Hepatocyte (in vitro differentiated cells): Measurements from ENCODE around the gene MAP4K2.

ENCODE experiments used
- EZH2 ChIP-seq: fragments of 200-600 bp; sonication (generic); IDR thresholded peaks from 2 replicates; pipeline ENCODE4 v1.6.1; 2016; ENCODE audit warnings: antibody characterized with exemption, mild to moderate bottlenecking, borderline replicate concordance
- EZH2phosphoT487 ChIP-seq: fragments of 200-600 bp; sonication (generic); IDR thresholded peaks from one replicate; pipeline ENCODE4 v1.6.1; 2018; ENCODE audit warnings: antibody characterized with exemption, mild to moderate bottlenecking, low read depth, moderate library complexity; ENCODE audit not compliant: unreplicated experiment, severe bottlenecking
- TF ChIP-seq, protein P1 (sequence below): fragments of 200-600 bp; sonication (generic); IDR thresholded peaks from 2 replicates; pipeline ENCODE4 v1.5.1; 2016; ENCODE audit warnings: antibody characterized with exemption, mild to moderate bottlenecking; ENCODE audit not compliant: poor library complexity

DNA sequence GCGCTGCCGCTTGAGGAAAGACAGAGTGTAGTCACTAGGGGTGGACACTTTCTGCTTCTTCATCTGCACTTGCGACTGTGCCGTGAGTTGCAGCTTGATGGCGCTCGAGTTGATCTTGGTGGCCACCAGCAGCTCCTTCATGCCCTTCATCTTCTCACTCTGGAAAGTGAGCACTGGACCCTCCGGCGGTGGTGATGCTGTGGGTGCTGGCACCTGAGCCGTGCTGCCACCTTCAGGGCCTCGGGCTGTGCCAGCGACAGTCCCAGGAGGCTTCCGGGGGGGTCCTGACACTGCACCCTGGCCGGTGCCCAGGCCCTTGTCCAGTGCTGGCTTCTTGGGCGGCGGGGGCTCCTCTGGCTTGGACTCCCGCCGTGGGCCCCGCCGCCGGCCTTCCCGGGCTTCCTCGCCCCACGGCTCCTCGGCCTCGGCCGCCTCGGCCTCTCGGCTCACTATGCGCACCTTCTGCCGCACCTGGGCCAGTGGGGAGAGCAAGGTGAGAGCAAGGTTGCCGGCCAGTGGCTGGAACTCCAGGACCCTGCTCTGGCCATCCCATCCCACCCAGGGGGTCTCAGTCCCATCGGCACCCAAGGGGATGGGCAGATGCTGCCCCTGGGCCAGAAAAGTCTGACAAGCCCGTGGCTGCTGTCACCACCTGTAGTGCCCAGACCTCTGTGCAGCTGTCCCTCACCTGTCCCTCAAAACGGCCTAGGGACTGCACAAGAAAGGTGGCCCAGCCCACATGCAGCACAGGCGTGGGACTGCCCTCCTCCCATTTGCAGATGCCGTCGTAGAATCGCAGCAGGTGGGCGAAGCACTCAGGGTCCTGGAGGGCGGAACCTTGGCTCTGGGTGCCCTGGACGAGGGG is 1.6 kb upstream of the MAP4K2 start:
- TF ChIP-seq, protein P1, sequence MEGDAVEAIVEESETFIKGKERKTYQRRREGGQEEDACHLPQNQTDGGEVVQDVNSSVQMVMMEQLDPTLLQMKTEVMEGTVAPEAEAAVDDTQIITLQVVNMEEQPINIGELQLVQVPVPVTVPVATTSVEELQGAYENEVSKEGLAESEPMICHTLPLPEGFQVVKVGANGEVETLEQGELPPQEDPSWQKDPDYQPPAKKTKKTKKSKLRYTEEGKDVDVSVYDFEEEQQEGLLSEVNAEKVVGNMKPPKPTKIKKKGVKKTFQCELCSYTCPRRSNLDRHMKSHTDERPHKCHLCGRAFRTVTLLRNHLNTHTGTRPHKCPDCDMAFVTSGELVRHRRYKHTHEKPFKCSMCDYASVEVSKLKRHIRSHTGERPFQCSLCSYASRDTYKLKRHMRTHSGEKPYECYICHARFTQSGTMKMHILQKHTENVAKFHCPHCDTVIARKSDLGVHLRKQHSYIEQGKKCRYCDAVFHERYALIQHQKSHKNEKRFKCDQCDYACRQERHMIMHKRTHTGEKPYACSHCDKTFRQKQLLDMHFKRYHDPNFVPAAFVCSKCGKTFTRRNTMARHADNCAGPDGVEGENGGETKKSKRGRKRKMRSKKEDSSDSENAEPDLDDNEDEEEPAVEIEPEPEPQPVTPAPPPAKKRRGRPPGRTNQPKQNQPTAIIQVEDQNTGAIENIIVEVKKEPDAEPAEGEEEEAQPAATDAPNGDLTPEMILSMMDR = no peak
- no peak for TF ChIP-seq EZH2
- TF ChIP-seq EZH2phosphoT487 = no peak
